GM19438 (cell line): Measurements from ENCODE around the gene PIP5KL1.

ENCODE experiments used
- ATAC-seq: cut with Tn5 transposase; IDR thresholded peaks from one replicate; pipeline ENCODE4 v1.9.1; 2021; ENCODE audit warnings: low read depth; ENCODE audit not compliant: unreplicated experiment

The PIP5KL1 gene

DNA sequence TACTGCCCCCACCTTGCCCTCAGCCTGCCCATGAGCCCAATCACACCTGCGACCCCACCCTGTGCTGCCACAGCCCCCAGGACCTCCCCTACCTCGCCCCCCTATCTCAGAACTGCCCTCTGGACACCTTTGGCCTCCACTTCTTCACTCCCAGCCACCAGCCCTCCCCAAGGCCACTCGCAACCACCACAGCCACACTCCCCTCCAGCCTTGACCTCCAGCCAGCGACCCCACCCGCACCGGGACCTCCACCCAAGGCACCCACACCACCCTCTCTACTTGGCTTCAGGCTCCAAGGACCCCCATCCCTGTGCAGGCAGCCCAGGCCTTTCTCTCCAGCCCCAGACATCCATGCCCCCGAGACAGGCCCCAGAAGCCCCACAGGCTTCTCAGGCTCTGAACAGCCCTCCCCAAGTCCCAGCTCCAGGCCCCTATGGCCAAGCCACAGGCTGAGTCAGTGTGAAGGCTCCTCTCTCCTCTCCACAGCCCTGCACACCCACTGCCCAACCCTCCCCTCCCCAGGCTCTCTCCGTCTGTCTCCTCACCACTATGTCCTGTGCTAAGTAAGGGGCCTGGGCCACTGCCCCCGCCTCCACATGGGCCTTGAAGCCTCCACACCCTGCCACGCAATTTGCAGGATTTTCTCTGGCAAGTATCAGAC, 55.1 kb downstream of the PIP5KL1 start:
- no peak for ATAC-seq

GRCh38 chr9:127874301-127875221, 56.0 kb downstream of the PIP5KL1 start:
- no peak for ATAC-seq

DNA sequence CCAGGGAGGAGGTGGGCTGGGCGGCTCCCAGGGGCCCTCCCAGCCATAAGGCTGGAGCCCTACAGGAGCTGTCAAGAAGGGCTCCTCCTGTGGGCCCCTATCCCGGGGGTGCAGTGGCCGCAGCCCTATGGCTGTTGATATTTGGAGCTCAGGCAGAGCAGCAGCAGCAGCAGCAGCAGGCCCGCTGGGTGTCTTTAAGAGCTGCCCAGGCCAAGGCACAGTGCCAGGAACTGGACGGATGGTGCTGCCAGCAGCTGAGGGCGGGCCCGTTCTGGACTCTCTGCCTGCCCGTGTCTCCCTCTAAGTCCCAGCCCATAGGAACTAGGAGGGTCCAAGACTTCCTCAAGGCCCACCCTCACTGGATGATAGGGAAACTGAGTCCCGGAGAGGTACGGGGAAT, 56.7 kb downstream of the PIP5KL1 start:
- ATAC-seq, result no peak

GRCh38 chr9:127873223-127873691, 57.3 kb downstream of the PIP5KL1 start:
- no peak for ATAC-seq

- ATAC-seq, result no peak
These were observed 58.0 kb downstream of the PIP5KL1 start for GRCh38 chr9:127872369-127873222.

DNA sequence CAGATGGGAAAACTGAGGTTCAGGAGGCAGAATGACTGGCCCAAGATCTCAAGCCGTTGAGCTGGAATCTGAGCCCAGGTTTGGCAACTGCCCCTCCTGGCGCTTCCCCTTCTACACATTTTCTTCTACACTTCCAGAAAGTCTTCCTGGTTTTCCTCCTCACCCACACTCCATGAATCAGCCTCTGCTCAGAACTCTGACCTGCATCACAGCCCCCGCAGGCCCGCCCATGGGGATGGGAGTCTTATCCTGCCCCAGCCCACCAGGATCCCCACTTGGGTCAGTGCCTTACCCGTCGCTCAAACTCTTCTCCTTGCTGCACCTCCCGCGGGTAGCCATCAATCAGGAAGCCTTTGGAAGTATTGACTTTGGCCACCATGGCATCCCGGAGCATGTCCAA, 59.0 kb downstream of the PIP5KL1 start:
- no peak for ATAC-seq

- no peak for ATAC-seq
These were observed 59.7 kb downstream of the PIP5KL1 start for GRCh38 chr9:127870887-127871286.
